ENCODE results near the gene DNPH1.

DNPH1 gene

DNA sequence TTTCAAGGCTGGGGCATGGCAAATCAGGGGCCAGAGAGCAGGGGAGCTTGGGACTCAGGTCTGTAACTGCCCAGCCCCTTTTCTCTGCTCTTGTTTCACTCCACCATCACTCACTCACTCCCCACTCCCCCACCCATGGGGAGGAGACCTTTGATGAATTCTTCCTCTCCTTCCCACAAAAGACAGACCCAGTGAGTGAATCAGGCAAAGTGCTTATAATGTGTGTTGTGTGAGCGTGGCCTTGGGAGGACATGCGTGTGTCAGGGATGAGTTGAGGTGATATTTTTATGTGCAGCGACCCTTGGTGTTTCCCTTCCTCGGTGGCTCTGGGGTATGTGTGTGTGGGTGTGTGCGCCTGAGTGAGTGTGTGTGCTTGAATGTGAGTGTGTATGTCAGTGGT, 48.3 kb downstream of the DNPH1 start:
- DNase-seq, result no peak

- DNase-seq, result no peak
Observed at GRCh38 chr6:43180058-43180457, 49.2 kb downstream of the DNPH1 start.

DNA sequence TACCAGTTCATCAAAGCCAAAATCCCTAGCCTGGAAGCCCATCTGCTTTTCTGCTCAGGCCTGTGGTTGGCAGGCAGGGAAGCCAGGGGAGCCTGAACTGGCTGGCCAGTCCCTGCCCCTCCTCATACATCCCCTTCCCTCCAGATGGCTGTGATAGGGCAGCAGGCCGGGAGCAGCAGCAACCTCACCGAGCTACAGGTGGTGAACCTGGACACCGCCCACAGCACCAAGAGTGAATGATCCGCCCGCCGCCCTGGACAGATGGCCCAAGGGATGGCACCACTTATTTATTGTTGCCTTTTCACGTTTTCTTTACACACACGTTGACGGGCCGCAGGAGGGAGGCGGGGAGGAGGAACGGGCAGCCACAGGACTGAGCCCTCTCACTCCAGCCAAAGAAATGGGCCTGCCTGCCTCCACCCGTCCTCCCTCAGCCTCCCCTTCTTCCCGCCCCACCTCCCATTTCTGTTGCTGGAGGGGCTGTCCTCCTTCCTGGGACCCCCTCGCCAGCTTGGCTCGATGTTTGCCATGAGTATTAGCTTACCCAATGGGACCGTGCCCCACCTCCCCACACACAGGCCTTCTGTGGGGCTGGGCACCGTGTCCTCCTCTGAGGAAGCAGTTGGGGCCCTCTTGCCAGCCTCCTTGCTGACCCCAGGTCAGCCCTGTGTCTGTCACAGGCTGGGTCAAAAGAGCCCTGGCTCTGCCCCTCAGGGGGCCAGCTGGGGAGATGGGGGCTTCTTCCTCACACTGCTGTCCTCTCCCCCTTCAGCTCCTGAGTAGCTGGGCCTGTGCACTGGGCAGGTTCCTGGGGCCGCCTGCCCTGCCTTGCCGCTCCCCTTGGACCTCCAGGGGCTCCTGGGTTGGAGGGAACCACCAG, 50.1 kb downstream of the DNPH1 start:
- no peak for DNase-seq

GRCh38 chr6:43178150-43178549, 51.1 kb downstream of the DNPH1 start:
- DNase-seq, result no peak

GRCh38 chr6:43176423-43176786, 52.9 kb downstream of the DNPH1 start:
- no peak for DNase-seq

- DNase-seq, result no peak
Observed at GRCh38 chr6:43175676-43176422, 53.4 kb downstream of the DNPH1 start.

Measured in NCI-H524 treated with DMSO at 0.1 percent for 48 hours (cell line).